ENCODE data around the gene ARSI.
A peak's percentile ranks its signal among the peaks of the same experiment; 100 is the strongest.

DNA sequence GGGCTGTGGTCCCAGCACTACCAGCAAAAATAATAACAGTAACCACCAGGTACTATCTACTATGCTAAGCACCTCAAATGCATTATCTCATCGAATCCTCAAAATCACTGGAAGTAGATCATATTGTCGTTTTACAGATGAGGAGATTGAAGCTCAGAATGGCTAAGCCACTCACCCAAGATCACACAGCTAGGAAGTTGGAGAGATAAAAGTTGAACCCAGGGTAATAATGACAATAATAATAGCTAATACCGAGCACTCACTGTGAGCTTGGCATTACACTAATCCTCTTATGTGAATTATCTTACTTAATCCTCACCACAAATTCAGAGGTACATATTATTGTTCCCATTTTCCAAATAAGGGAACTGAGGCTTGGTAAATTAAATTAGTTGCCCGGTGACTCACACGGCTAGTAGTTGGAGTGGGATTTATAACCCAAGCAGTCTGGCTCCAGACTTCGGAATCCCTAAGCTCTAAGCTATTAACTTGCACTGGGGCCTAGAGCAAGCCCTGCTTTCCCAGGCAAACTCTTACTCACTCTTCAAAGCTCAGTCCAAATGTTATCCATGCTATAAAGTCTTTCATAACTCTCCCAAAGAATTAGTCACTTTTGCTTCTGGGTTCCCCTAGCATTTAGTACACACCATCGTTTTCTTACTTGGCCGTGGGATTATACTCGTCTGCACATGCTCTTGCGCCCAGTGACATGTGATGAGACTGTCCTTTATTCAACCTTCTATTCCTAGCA is 3.8 kb downstream of the ARSI start:
- TF ChIP-seq CTCF (IDR thresholded peaks at IDR 0.05) (no peak), EP300 (IDR thresholded peaks at IDR 0.05) (peak in 1 of 2 experiments; percentile 10; a peak in 1 of 5 replicates)
